OCI-LY3 (cell line): ENCODE results near the gene SOWAHD.

ENCODE experiments used
- CTCF ChIP-seq: fragments of 200-600, 300-600 bp; sonication (generic); IDR thresholded peaks from 2 replicates; pipeline ENCODE4 v1.5.1; 2014; ENCODE audit warnings: antibody characterized with exemption, low read length, low read depth
- EZH2phosphoT487 ChIP-seq: fragments of 200-600 bp; shearing (Covaris generic); IDR thresholded peaks from 2 replicates; pipeline ENCODE4 v1.6.1; 2018; ENCODE audit warnings: antibody characterized with exemption, mixed run types, low read depth

GRCh38 chrX:119757979-119758730, at the start of gene SOWAHD:
- TF ChIP-seq CTCF (no peak), EZH2phosphoT487 (no peak)
